DND-41 (cell line): Measurements from ENCODE around the gene TNIP2.
A peak's percentile ranks its signal among the peaks of the same experiment; 100 is the strongest.

Source experiments
- ATAC-seq: fragments of 200-7000 bp; cut with Tn5 transposase; 3 replicates; pipeline ENCODE4 v1.9.1; 2021; ENCODE audit warnings: low read depth; ENCODE audit not compliant: insufficient read depth
- DNase-seq: peaks from one replicate; pipeline ENCODE4 v3.0.0-alpha.2; 2020
- H2AFZ ChIP-seq: 2 replicates; pipeline ENCODE4 v1.6.0; 2012; ENCODE audit warnings: low read depth, low read length
- H3K27ac ChIP-seq: 2 replicates; pipeline ENCODE4 v1.5.1; 2012; ENCODE audit warnings: low read length, inconsistent platforms
- H3K27me3 ChIP-seq: fragments of 200-600 bp; sonication (generic); 2 replicates; pipeline ENCODE4 v1.6.0; 2012; ENCODE audit warnings: low read length, mild to moderate bottlenecking, inconsistent platforms; ENCODE audit not compliant: insufficient read depth, poor library complexity
- H3K36me3 ChIP-seq: 2 replicates; pipeline ENCODE4 v1.5.1; 2012; ENCODE audit warnings: low read length, inconsistent platforms; ENCODE audit not compliant: insufficient read depth
- H3K4me1 ChIP-seq: 2 replicates; pipeline ENCODE4 v1.5.1; 2012; ENCODE audit warnings: mild to moderate bottlenecking, low read length; ENCODE audit not compliant: insufficient read depth
- H3K4me2 ChIP-seq: 2 replicates; pipeline ENCODE4 v1.6.0; 2012; ENCODE audit warnings: mild to moderate bottlenecking, moderate library complexity, low read length, inconsistent platforms; ENCODE audit not compliant: insufficient read depth
- H3K4me3 ChIP-seq, 2 experiments: fragments of 200-600 bp in 1 of 2; shearing (Covaris generic) in 1 of 2; 2 replicates each; pipeline ENCODE4 v1.5.1; 2012 to 2016; ENCODE audit warnings: inconsistent platforms in 2 of 2, low read length in 2 of 2, mild to moderate bottlenecking in 2 of 2, low read depth in 1 of 2, moderate library complexity in 1 of 2
- H3K79me2 ChIP-seq: 2 replicates; pipeline ENCODE4 v1.6.0; 2012; ENCODE audit warnings: low read length, inconsistent platforms; ENCODE audit not compliant: insufficient read depth
- H3K9ac ChIP-seq: 2 replicates; pipeline ENCODE4 v1.6.0; 2012; ENCODE audit warnings: low read depth, mild to moderate bottlenecking, inconsistent platforms, low read length, moderate library complexity
- H3K9me3 ChIP-seq: 2 replicates; pipeline ENCODE4 v1.5.1; 2012; ENCODE audit warnings: low read length, moderate library complexity, mild to moderate bottlenecking, inconsistent platforms; ENCODE audit not compliant: insufficient read depth, severe bottlenecking
- H4K20me1 ChIP-seq: 2 replicates; pipeline ENCODE4 v1.6.0; 2012; ENCODE audit warnings: low read length; ENCODE audit not compliant: insufficient read depth
- CTCF ChIP-seq: IDR thresholded peaks from 2 replicates; pipeline ENCODE4 v1.5.1; 2012; ENCODE audit warnings: borderline replicate concordance, low read length, moderate library complexity, mild to moderate bottlenecking; ENCODE audit not compliant: poor library complexity, severe bottlenecking; ENCODE audit errors: extremely low read depth
- EZH2 ChIP-seq: IDR thresholded peaks from 3 replicates; pipeline ENCODE4 v1.6.1; 2012; ENCODE audit warnings: borderline replicate concordance, low read depth, mild to moderate bottlenecking, moderate library complexity, low read length, inconsistent platforms; ENCODE audit not compliant: severe bottlenecking

The TNIP2 gene

GRCh38 chr4:2797545-2798305 is 41.6 kb upstream of the TNIP2 start:
- no peaks in the 10 kb centered on the region for H3K4me1 ChIP-seq
- H3K9ac ChIP-seq, result no peak overlapping the region
- no peaks in the 10 kb centered on the region for H3K9me3 ChIP-seq
- no peaks in the 10 kb centered on the region for H3K79me2 ChIP-seq
- no peaks in the 10 kb centered on the region for H3K27me3 ChIP-seq
- no peak overlapping the region for H2AFZ ChIP-seq
- H3K4me2 ChIP-seq, result no peak overlapping the region
- peak; percentile 48 for DNase-seq
- H3K36me3 ChIP-seq, result no peaks in the 10 kb centered on the region
- peak; percentile 48 for ATAC-seq
- no peaks in the 10 kb centered on the region for H4K20me1 ChIP-seq
- H3K27ac ChIP-seq, result no peak overlapping the region
- TF ChIP-seq CTCF (no peak), EZH2 (no peak)
- H3K4me3 ChIP-seq, result no peak overlapping the region

DNA sequence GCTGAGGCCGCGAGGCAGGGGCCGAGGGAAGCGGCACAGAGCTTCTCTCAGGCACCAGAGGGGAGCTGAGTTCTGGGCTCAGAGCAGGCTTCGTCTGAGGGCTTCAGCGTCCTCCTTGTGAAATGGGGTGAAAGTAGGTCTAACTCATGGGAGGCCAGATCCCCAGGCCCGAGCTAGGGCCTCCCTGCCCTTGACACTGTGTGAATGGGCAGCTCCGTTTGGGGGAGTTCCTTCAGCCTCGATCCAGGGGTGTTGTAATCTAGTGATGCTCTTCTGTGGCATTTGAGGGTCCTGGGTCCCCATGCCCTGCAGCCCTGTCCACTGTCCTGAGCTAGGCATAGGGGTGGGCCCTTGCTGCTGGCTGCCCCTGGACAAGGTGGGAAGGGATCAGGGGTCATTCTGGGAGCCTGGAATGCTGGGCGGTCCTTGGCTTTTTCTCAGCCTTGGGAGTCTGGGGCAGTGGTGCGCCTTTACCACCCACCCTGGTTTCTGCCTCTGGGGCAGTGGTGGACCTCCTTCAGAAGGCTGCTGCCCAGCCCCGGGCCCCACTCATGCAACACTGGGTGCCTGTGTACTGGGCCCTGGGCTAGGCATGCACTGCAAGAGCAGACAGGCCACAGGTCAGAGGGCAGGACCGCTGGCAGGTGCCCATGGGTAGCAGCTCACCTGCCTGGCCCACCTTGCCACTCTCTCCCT is 40.9 kb upstream of the TNIP2 start:
- Histone ChIP-seq H3K4me2 (no peak overlapping the region), H3K9ac (no peak overlapping the region), H3K36me3 (no peaks in the 10 kb centered on the region), H2AFZ (no peak overlapping the region), H3K4me1 (no peaks in the 10 kb centered on the region), H4K20me1 (no peaks in the 10 kb centered on the region), H3K27ac (no peak overlapping the region), H3K27me3 (no peaks in the 10 kb centered on the region), H3K79me2 (no peaks in the 10 kb centered on the region), H3K4me3 (no peak overlapping the region), H3K9me3 (no peaks in the 10 kb centered on the region)
- DNase-seq, result no peak
- no peak for ATAC-seq
- TF ChIP-seq CTCF (no peak), EZH2 (no peak)

GRCh38 chr4:2795893-2796848 is 40.0 kb upstream of the TNIP2 start:
- no peak overlapping the region for H2AFZ ChIP-seq
- H3K79me2 ChIP-seq, result no peaks in the 10 kb centered on the region
- H3K4me2 ChIP-seq, result no peak overlapping the region
- no peak for TF ChIP-seq CTCF
- no peak for TF ChIP-seq EZH2
- no peak overlapping the region for H3K4me3 ChIP-seq
- H3K36me3 ChIP-seq, result no peaks in the 10 kb centered on the region
- H3K9ac ChIP-seq, result no peak overlapping the region
- H4K20me1 ChIP-seq, result no peaks in the 10 kb centered on the region
- no peak for DNase-seq
- no peaks in the 10 kb centered on the region for H3K27me3 ChIP-seq
- no peak overlapping the region for H3K27ac ChIP-seq
- no peaks in the 10 kb centered on the region for H3K9me3 ChIP-seq
- no peaks in the 10 kb centered on the region for H3K4me1 ChIP-seq
- no peak for ATAC-seq
